Ishikawa (cell line): ENCODE measurements around the gene TENT5A.
A peak's percentile ranks its signal among the peaks of the same experiment; 100 is the strongest.

Experiments
- CEBPB ChIP-seq: IDR thresholded peaks from 2 replicates; pipeline ENCODE4 v1.6.1; 2012
- CREB1 ChIP-seq: IDR thresholded peaks from 2 replicates; pipeline ENCODE4 v1.6.1; 2012; ENCODE audit warnings: low read depth
- EGR1 ChIP-seq: IDR thresholded peaks from 2 replicates; pipeline ENCODE4 v1.6.1; 2012
- EP300 ChIP-seq: IDR thresholded peaks from 2 replicates; pipeline ENCODE4 v1.6.1; 2012; ENCODE audit warnings: borderline replicate concordance
- FOXM1 ChIP-seq: IDR thresholded peaks from 2 replicates; pipeline ENCODE4 v1.6.1; 2012; ENCODE audit warnings: low read depth, borderline replicate concordance
- MAX ChIP-seq: IDR thresholded peaks from 2 replicates; pipeline ENCODE4 v1.6.1; 2012
- NFIC ChIP-seq: IDR thresholded peaks from 2 replicates; pipeline ENCODE4 v1.6.1; 2012
- REST ChIP-seq: IDR thresholded peaks from 2 replicates; pipeline ENCODE4 v1.6.1; 2012; ENCODE audit warnings: low read depth, mild to moderate bottlenecking
- TAF1 ChIP-seq: IDR thresholded peaks from 2 replicates; pipeline ENCODE4 v1.6.1; 2012; ENCODE audit warnings: low read depth, mild to moderate bottlenecking
- TCF12 ChIP-seq: IDR thresholded peaks from 2 replicates; pipeline ENCODE4 v1.6.1; 2012; ENCODE audit warnings: low read depth
- TEAD4 ChIP-seq: IDR thresholded peaks from 2 replicates; pipeline ENCODE4 v1.6.1; 2012
- USF1 ChIP-seq: IDR thresholded peaks from 2 replicates; pipeline ENCODE4 v1.6.1; 2012
- YY1 ChIP-seq: IDR thresholded peaks from 2 replicates; pipeline ENCODE4 v1.6.1; 2012; ENCODE audit warnings: low read depth
- ZBTB7A ChIP-seq: IDR thresholded peaks from 2 replicates; pipeline ENCODE4 v1.6.1; 2012; ENCODE audit warnings: low read depth

TENT5A gene

GRCh38 chr6:81751388-81752083, 945 bp downstream of the TENT5A start:
- TF ChIP-seq CEBPB, result 0 out of 2 replicates have a peak, but pooled peaks have one; percentile 18
- TF ChIP-seq USF1, result no peak
- TF ChIP-seq REST, result no peak
- no peak for TF ChIP-seq YY1
- no peak for TF ChIP-seq NFIC

- TF ChIP-seq ZBTB7A (no peak), NFIC (no peak)
Observed at GRCh38 chr6:81750681-81751387, 1.6 kb downstream of the TENT5A start.

- TF ChIP-seq CREB1 (no peak), TAF1 (no peak), NFIC (no peak), EP300 (no peak), MAX (no peak), ZBTB7A (no peak), USF1 (no peak), REST (no peak), CEBPB (no peak)
Observed at GRCh38 chr6:81750200-81750599, 2.3 kb downstream of the TENT5A start.

GRCh38 chr6:81749707-81750106, 2.8 kb downstream of the TENT5A start:
- no peak for TF ChIP-seq MAX
- no peak for TF ChIP-seq ZBTB7A
- no peak for TF ChIP-seq TEAD4
- no peak for TF ChIP-seq YY1
- TF ChIP-seq CREB1, result no peak
- no peak for TF ChIP-seq FOXM1
- TF ChIP-seq EGR1, result no peak
- no peak for TF ChIP-seq CEBPB
- TF ChIP-seq USF1, result no peak
- no peak for TF ChIP-seq TAF1
- no peak for TF ChIP-seq TCF12

- TF ChIP-seq CEBPB (no peak), FOXM1 (no peak), YY1 (no peak), ZBTB7A (no peak), TAF1 (no peak), TCF12 (no peak), EP300 (no peak), REST (no peak), USF1 (no peak), NFIC (no peak), MAX (no peak), EGR1 (no peak)
Observed at GRCh38 chr6:81748994-81749393, 3.5 kb downstream of the TENT5A start.
